Stimulated activated CD8-positive, alpha-beta memory T cell treated with anti-CD3 and anti-CD28 coated beads, Interleukin-7, amount 100 ng/mL, for 48 hours (primary cell): ENCODE data around the gene BACE1.
"Not testable (repeated sequence)": the region's sequence is repeated elsewhere in the genome, so short reads cannot be mapped to it uniquely, and the experiment has no call there.

ENCODE experiments used
- DNase-seq, 2 donors: peaks; one replicate each; pipeline ENCODE4 v3.0.0-alpha.2; 2020; ENCODE audit warnings: low read depth in 1 of 2; ENCODE audit errors: extremely low read depth in 1 of 2

BACE1 gene

GRCh38 chr11:117279711-117280376, 36.2 kb downstream of the BACE1 start:
- no peak for DNase-seq

- DNase-seq: no peak
Observed at GRCh38 chr11:117278347-117278746, 37.7 kb downstream of the BACE1 start.

- DNase-seq: no peak
Observed at GRCh38 chr11:117273550-117274289, 42.3 kb downstream of the BACE1 start.

- not testable (repeated sequence) for DNase-seq
Observed at GRCh38 chr11:117272175-117272574, 43.9 kb downstream of the BACE1 start.

- no peak for DNase-seq
Observed at GRCh38 chr11:117271208-117271607, 44.8 kb downstream of the BACE1 start.

- no peak for DNase-seq
Observed at GRCh38 chr11:117269856-117270255, 46.2 kb downstream of the BACE1 start.

GRCh38 chr11:117265745-117266144, 50.3 kb downstream of the BACE1 start:
- no peak for DNase-seq

GRCh38 chr11:117264624-117265323, 51.3 kb downstream of the BACE1 start:
- DNase-seq: not testable (repeated sequence)

GRCh38 chr11:117259417-117259816, 56.6 kb downstream of the BACE1 start:
- DNase-seq: no peak

GRCh38 chr11:117258576-117258975, 57.5 kb downstream of the BACE1 start:
- DNase-seq: no peak

GRCh38 chr11:117256573-117256972, 59.5 kb downstream of the BACE1 start:
- DNase-seq: no peak

- DNase-seq: no peak
Observed at GRCh38 chr11:117255966-117256365, 60.1 kb downstream of the BACE1 start.

GRCh38 chr11:117251506-117251905, 64.5 kb downstream of the BACE1 start:
- no peak for DNase-seq

- no peak for DNase-seq
Observed at GRCh38 chr11:117249571-117249970, 66.5 kb downstream of the BACE1 start.

- no peak for DNase-seq
Observed at GRCh38 chr11:117248341-117248740, 67.7 kb downstream of the BACE1 start.

GRCh38 chr11:117239295-117239694, 76.8 kb downstream of the BACE1 start:
- DNase-seq: no peak

- DNase-seq: no peak
Observed at GRCh38 chr11:117238221-117238620, 77.8 kb downstream of the BACE1 start.
